GM11168 (cell line): ENCODE data around the gene DDX19B.
"Not testable (repeated sequence)": the region's sequence is repeated elsewhere in the genome, so short reads cannot be mapped to it uniquely, and the experiment has no call there.

Experiments
- in situ Hi-C: fragments of 300-500 bp; cut with MboI; formaldehyde crosslinking; loops from one replicate; pipeline ENCODE4 v1.12.0; 2022; ENCODE audit warnings: low sequenced_read_pairs; ENCODE audit not compliant: unreplicated experiment

The DDX19B gene

GRCh38 chr16:70298988-70299938, at the start of gene DDX19B:
TSS of gene DDX19B (plus strand) at chr16:70299186. CDS start at chr16:70299298, 112 bp downstream.
- in situ Hi-C loops = no loop called here

- in situ Hi-C loops = not testable (repeated sequence)
Observed at GRCh38 chr16:70249697-70250096, 49.3 kb upstream of the DDX19B start.

GRCh38 chr16:70250748-70251628, 48.0 kb upstream of the DDX19B start:
- in situ Hi-C loops = no loop called here

GRCh38 chr16:70251629-70252354, 47.2 kb upstream of the DDX19B start, which contains the start of gene EXOSC6:
TSS of gene EXOSC6 (minus strand) at chr16:70251940. CDS start at chr16:70251900, 40 bp downstream.
- in situ Hi-C loops = no loop called here

- in situ Hi-C loops = no loop called here
Observed at GRCh38 chr16:70252355-70252988, 46.5 kb upstream of the DDX19B start.

GRCh38 chr16:70253291-70254106, 45.5 kb upstream of the DDX19B start:
- in situ Hi-C loops = no loop called here

- in situ Hi-C loops = no loop called here
Observed at GRCh38 chr16:70254180-70254964, 44.6 kb upstream of the DDX19B start.

GRCh38 chr16:70254965-70255286, 44.1 kb upstream of the DDX19B start:
- in situ Hi-C loops = no loop called here

GRCh38 chr16:70255574-70255973, 43.4 kb upstream of the DDX19B start:
- in situ Hi-C loops = no loop called here

GRCh38 chr16:70257391-70257790, 41.6 kb upstream of the DDX19B start:
- in situ Hi-C loops = no loop called here

GRCh38 chr16:70258065-70258464, 40.9 kb upstream of the DDX19B start:
- in situ Hi-C loops = no loop called here

GRCh38 chr16:70258946-70259345, 40.0 kb upstream of the DDX19B start:
- in situ Hi-C loops = no loop called here

GRCh38 chr16:70259903-70260302, 39.1 kb upstream of the DDX19B start:
- in situ Hi-C loops = not testable (repeated sequence)

GRCh38 chr16:70267516-70267915, 31.5 kb upstream of the DDX19B start:
- in situ Hi-C loops = no loop called here

- in situ Hi-C loops = not testable (repeated sequence)
Observed at GRCh38 chr16:70267922-70268321, 31.1 kb upstream of the DDX19B start.

- in situ Hi-C loops = no loop called here
Observed at GRCh38 chr16:70269471-70269870, 29.5 kb upstream of the DDX19B start.

- in situ Hi-C loops = no loop called here
Observed at GRCh38 chr16:70270176-70270575, 28.8 kb upstream of the DDX19B start.

GRCh38 chr16:70271696-70272095, 27.3 kb upstream of the DDX19B start:
- in situ Hi-C loops = no loop called here
